ENCODE measurements around the gene SIM2. TPM values are rescaled to one million over a fixed set of nuclear protein-coding genes. Genes with fewer than 3 reads are reported as not detected.

SIM2 gene
- total and polyA plus RNA-seq, 7 experiments from 2014 or later = 0.12 TPM; not detected in 6

DNA sequence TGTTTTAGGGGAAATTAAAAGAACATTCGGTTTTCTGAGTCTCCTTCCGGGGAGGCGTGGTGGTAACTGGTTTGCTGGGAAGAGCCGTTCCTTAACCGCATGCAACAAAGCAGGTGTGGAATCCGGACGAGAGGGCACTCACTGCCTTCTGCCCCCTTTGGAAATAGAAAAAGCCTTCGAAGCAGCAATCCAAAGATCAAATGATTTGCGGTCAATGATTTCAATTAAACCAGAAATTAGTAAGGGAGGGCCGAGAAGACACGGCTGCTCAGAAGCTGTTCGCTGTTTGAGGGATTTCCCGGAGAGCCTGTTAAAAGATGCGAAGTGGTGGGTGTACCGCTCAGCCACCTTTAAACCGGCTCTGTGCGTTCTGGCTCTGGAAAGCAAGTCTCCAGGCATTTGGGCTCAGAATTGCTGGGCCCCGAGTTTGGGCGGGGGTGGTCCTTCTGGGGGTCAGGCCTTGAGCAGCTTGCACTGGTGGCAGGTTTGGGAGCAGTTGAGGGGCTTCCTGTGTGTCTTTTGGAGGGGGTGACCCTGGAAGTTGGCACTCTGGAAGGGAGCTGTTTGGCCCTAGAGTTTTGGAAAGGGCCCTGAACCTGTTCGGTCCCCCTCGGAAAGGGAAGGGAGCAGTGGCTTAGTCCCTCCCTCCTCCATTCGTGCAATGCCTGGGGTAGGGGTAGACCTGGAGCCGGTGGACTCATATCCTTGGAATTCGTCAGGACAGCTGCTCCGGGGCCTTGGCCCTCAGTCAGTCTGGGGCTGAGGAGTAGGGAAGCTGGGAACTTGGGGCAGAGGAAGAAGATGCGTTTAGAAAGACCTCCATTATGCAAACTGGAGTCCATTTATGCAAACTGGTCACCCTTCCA, 3.1 kb downstream of the SIM2 start:
- Mint-ChIP-seq H3K27ac (peak overlapping the region in 1 of 9 donors; percentile 33), H3K4me3 (peak overlapping the region; percentile 17 to 81 (median 64)), H3K27me3 (peaks cover 52 to 77% (median 64%) of the 10 kb centered on the region in 5 donors), H3K4me1 (peaks cover 18 to 54% (median 45%) of the 10 kb centered on the region in 7 donors), H3K36me3 (peaks cover 0 to 5% (median 0%) of the 10 kb centered on the region in 5 donors), H3K9me3 (peaks cover 0 to 3% (median 0%) of the 10 kb centered on the region in 11 donors)
- no peak for ATAC-seq
- Histone ChIP-seq H3K27me3 (ENCODE audit: control insufficient read depth in 2 of 2, insufficient read depth in 2 of 2, low read length in 2 of 2) (peaks cover 0 to 42% of the 10 kb centered on the region in 2 donors), H3K4me1 (ENCODE audit: control insufficient read depth in 2 of 2, insufficient read depth in 2 of 2, low read length in 2 of 2) (peaks cover 0 to 17% of the 10 kb centered on the region in 2 donors), H3K27ac (ENCODE audit: low read depth, low read length) (no peak overlapping the region), H3K36me3 (ENCODE audit: control insufficient read depth in 2 of 3, insufficient read depth in 3 of 3, low read length in 3 of 3) (no peaks in the 10 kb centered on the region), H3K9me3 (ENCODE audit: control insufficient read depth in 2 of 3, low read length in 3 of 3) (no peaks in the 10 kb centered on the region), H3K4me3 (ENCODE audit: low read length) (no peak overlapping the region)
- CTCF ChIA-PET = no interaction called here
- intact Hi-C loops (cut with micrococcal nuclease) = no loop called here
- no peak for DNase-seq
- POLR2A ChIA-PET = no interaction called here

DNA sequence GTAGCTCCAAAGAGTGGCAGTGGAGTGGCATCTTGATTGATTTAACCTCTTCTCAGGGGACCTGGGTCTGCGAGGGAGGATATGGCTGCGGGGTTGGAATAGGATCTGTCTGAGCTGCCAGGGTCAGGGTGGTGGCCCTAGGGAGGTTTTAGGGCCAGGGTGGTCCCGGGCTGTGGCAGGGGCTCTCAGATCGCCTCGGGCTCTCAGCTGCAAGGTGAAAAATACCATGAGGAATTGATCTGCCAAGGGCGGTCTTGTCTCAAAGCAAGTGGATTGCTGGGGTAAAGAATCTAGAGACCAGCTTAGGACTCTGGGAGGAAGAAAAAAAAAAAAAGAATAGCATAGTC, 3.7 kb downstream of the SIM2 start:
- no peaks in the 10 kb centered on the region for H3K36me3 ChIP-seq (ENCODE audit: control insufficient read depth in 2 of 3, insufficient read depth in 3 of 3, low read length in 3 of 3)
- H3K36me3 Mint-ChIP-seq = peaks cover 0 to 5% (median 0%) of the 10 kb centered on the region in 5 donors
- peaks cover 0 to 22% of the 10 kb centered on the region in 2 donors for H3K4me1 ChIP-seq (ENCODE audit: control insufficient read depth in 2 of 2, insufficient read depth in 2 of 2, low read length in 2 of 2)
- H3K27ac Mint-ChIP-seq = no peak overlapping the region
- no peak for DNase-seq
- peaks cover 0 to 44% of the 10 kb centered on the region in 2 donors for H3K27me3 ChIP-seq (ENCODE audit: control insufficient read depth in 2 of 2, insufficient read depth in 2 of 2, low read length in 2 of 2)
- H3K27me3 Mint-ChIP-seq = peaks cover 55 to 76% (median 69%) of the 10 kb centered on the region in 5 donors
- H3K4me1 Mint-ChIP-seq = peaks cover 18 to 56% (median 49%) of the 10 kb centered on the region in 7 donors
- ATAC-seq = no peak
- peaks cover 0 to 3% (median 0%) of the 10 kb centered on the region in 11 donors for H3K9me3 Mint-ChIP-seq
- no peak overlapping the region for H3K27ac ChIP-seq (ENCODE audit: low read depth, low read length)
- intact Hi-C loops (cut with micrococcal nuclease) = no loop called here
- CTCF ChIA-PET = no interaction called here
- peak overlapping the region in 6 of 10 donors; percentile 16 to 81 (median 37) for H3K4me3 Mint-ChIP-seq
- H3K9me3 ChIP-seq (ENCODE audit: control insufficient read depth in 2 of 3, low read length in 3 of 3) = no peaks in the 10 kb centered on the region
- POLR2A ChIA-PET = no interaction called here
- no peak overlapping the region for H3K4me3 ChIP-seq (ENCODE audit: low read length)

DNA sequence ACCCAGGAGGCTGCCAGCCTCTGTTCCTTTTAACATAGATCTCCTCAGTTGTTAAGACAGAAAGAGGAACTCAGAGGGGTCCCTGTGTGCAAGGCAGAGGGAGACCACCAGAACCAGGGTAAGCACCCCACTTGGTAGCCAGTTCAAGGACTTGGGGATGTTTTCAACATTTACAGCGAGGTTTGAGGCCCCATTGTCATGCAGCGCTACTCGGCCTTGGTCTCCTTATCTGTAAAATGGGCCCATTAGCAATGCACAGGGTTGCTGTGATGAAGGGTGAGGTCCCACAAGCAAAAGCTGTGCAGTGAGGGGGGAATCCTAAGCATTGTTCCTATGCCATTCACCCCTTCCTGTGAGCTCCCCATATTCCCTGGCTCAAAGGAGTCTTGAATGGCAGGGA, 4.2 kb downstream of the SIM2 start:
- H3K36me3 ChIP-seq (ENCODE audit: control insufficient read depth in 2 of 3, insufficient read depth in 3 of 3, low read length in 3 of 3) = no peaks in the 10 kb centered on the region
- H3K4me3 Mint-ChIP-seq = peak overlapping the region in 1 of 10 donors; percentile 16
- peaks cover 0 to 24% of the 10 kb centered on the region in 2 donors for H3K4me1 ChIP-seq (ENCODE audit: control insufficient read depth in 2 of 2, insufficient read depth in 2 of 2, low read length in 2 of 2)
- H3K4me1 Mint-ChIP-seq = peaks cover 18 to 57% (median 49%) of the 10 kb centered on the region in 7 donors
- ChIA-PET CTCF (no interaction called here), POLR2A (no interaction called here)
- H3K27me3 ChIP-seq (ENCODE audit: control insufficient read depth in 2 of 2, insufficient read depth in 2 of 2, low read length in 2 of 2) = peaks cover 0 to 39% of the 10 kb centered on the region in 2 donors
- no peaks in the 10 kb centered on the region for H3K9me3 ChIP-seq (ENCODE audit: control insufficient read depth in 2 of 3, low read length in 3 of 3)
- peak overlapping the region in 1 of 9 donors; percentile 38 for H3K27ac Mint-ChIP-seq
- intact Hi-C loops (cut with micrococcal nuclease) = no loop called here
- peaks cover 0 to 3% (median 0%) of the 10 kb centered on the region in 11 donors for H3K9me3 Mint-ChIP-seq
- H3K36me3 Mint-ChIP-seq = peaks cover 0 to 5% (median 0%) of the 10 kb centered on the region in 5 donors
- H3K27me3 Mint-ChIP-seq = peaks cover 55 to 74% (median 69%) of the 10 kb centered on the region in 5 donors
- H3K4me3 ChIP-seq (ENCODE audit: low read length) = no peak overlapping the region
- H3K27ac ChIP-seq (ENCODE audit: low read depth, low read length) = no peak overlapping the region
- ATAC-seq (no peak), DNase-seq (no peak)

DNA sequence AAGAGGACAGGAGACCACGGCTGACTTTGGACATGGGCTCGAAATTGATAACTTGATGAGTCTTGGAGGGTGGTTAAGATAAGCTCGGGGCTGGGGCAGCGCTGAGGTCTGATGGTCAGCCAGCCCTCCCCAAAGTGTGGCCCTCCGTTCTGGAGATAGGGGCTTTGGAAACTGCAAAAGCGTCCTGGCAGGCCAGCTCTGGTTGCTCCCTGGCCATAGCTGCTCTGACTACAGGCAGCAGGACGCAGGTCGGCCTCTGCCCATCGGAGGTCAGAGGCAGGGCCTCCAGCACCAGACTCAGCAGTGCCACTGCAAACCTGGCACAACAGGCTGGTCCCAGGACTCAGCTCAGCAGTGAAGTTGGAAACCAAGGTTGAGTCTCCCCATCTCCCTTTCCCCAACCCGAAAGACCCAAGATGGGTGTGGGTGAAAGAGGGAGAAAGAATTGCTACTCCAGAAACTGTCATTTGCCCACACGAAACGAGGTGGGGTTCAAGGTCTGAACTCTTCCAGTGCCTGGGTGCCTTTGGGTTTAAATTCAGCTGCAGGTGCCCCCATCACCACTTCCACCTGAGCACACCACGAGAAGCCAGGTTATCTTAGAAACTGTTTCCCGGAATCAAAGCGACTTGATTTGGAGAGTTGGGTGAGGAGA, 4.8 kb downstream of the SIM2 start:
- H3K36me3 Mint-ChIP-seq = peaks cover 0 to 5% (median 0%) of the 10 kb centered on the region in 5 donors
- CTCF ChIA-PET = no interaction called here
- H3K27ac Mint-ChIP-seq = peak overlapping the region in 1 of 9 donors; percentile 66
- Histone ChIP-seq H3K36me3 (ENCODE audit: control insufficient read depth in 2 of 3, insufficient read depth in 3 of 3, low read length in 3 of 3) (no peaks in the 10 kb centered on the region), H3K27me3 (ENCODE audit: control insufficient read depth in 2 of 2, insufficient read depth in 2 of 2, low read length in 2 of 2) (peaks cover 0 to 43% of the 10 kb centered on the region in 2 donors), H3K4me1 (ENCODE audit: control insufficient read depth in 2 of 2, insufficient read depth in 2 of 2, low read length in 2 of 2) (peaks cover 0 to 30% of the 10 kb centered on the region in 2 donors), H3K27ac (ENCODE audit: low read depth, low read length) (no peak overlapping the region), H3K4me3 (ENCODE audit: low read length) (no peak overlapping the region), H3K9me3 (ENCODE audit: control insufficient read depth in 2 of 3, low read length in 3 of 3) (no peaks in the 10 kb centered on the region)
- POLR2A ChIA-PET = no interaction called here
- H3K27me3 Mint-ChIP-seq = peaks cover 61 to 78% (median 75%) of the 10 kb centered on the region in 5 donors
- H3K4me3 Mint-ChIP-seq = peak overlapping the region in 6 of 10 donors; percentile 0 to 82 (median 45)
- H3K4me1 Mint-ChIP-seq = peaks cover 18 to 63% (median 55%) of the 10 kb centered on the region in 7 donors
- no peak for DNase-seq
- intact Hi-C loops (cut with micrococcal nuclease) = no loop called here
- ATAC-seq = no peak
- peaks cover 0 to 3% (median 0%) of the 10 kb centered on the region in 11 donors for H3K9me3 Mint-ChIP-seq

DNA sequence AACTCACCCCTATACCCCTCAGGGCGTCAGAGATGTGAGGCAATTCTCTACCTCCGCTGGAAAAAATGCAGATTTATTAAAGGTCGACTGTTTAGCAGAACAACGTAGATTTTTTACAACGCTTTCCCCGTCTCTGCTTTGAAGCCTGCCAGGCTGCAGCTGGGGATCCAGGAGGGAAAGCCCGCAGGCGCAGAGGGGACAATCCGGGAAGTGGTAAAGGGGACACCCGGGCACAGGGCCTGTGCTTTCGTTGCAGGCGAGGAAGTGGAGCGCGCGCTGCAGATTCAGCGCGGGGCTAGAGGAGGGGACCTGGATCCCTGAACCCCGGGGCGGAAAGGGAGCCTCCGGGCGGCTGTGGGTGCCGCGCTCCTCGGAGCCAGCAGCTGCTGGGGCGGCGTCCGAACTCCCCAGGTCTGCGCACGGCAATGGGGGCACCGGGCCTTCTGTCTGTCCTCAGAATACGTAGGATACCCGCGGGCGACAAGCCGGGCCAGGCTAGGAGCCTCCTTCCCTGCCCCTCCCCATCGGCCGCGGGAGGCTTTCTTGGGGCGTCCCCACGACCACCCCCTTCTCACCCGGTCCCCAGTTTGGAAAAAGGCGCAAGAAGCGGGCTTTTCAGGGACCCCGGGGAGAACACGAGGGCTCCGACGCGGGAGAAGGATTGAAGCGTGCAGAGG, 5.5 kb downstream of the SIM2 start:
- Histone ChIP-seq H3K9me3 (ENCODE audit: control insufficient read depth in 2 of 3, low read length in 3 of 3) (no peaks in the 10 kb centered on the region), H3K4me3 (ENCODE audit: low read length) (no peak overlapping the region), H3K27me3 (ENCODE audit: control insufficient read depth in 2 of 2, insufficient read depth in 2 of 2, low read length in 2 of 2) (peaks cover 0 to 43% of the 10 kb centered on the region in 2 donors), H3K27ac (ENCODE audit: low read depth, low read length) (no peak overlapping the region), H3K4me1 (ENCODE audit: control insufficient read depth in 2 of 2, insufficient read depth in 2 of 2, low read length in 2 of 2) (peaks cover 0 to 31% of the 10 kb centered on the region in 2 donors), H3K36me3 (ENCODE audit: control insufficient read depth in 2 of 3, insufficient read depth in 3 of 3, low read length in 3 of 3) (no peaks in the 10 kb centered on the region)
- H3K27me3 Mint-ChIP-seq = peaks cover 63 to 79% (median 77%) of the 10 kb centered on the region in 5 donors
- peak overlapping the region in 1 of 9 donors; percentile 66 for H3K27ac Mint-ChIP-seq
- peak overlapping the region in 6 of 10 donors; percentile 0 to 82 (median 45) for H3K4me3 Mint-ChIP-seq
- intact Hi-C loops (cut with micrococcal nuclease) = no loop called here
- DNase-seq (no peak), ATAC-seq (no peak)
- CTCF ChIA-PET = no interaction called here
- peaks cover 0 to 3% (median 0%) of the 10 kb centered on the region in 11 donors for H3K9me3 Mint-ChIP-seq
- peaks cover 0 to 5% (median 0%) of the 10 kb centered on the region in 5 donors for H3K36me3 Mint-ChIP-seq
- peaks cover 18 to 65% (median 57%) of the 10 kb centered on the region in 7 donors for H3K4me1 Mint-ChIP-seq
- POLR2A ChIA-PET = no interaction called here

DNA sequence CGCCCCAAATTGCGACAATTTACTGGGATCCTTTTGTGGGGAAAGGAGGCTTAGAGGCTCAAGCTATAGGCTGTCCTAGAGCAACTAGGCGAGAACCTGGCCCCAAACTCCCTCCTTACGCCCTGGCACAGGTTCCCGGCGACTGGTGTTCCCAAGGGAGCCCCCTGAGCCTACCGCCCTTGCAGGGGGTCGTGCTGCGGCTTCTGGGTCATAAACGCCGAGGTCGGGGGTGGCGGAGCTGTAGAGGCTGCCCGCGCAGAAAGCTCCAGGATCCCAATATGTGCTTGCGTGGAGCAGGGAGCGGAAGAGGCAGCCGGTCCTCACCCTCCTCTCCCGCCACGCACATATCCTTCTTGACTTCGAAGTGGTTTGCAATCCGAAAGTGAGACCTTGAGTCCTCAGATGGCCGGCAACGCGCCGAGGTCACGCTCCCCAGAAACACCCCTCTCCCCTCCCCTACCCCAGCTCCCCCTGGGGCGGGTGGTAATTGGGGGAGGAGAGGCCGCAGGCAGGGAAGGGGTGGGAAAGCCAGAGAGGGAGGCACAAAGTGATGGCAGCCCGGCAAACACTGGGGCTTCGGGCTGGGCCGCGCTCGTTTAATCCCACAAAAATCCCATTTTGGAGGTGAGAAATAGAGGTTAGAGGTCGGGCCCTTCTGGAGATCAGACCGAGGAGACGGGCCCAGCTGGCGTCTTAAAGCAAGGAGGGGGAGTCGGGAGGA, 6.2 kb downstream of the SIM2 start:
- H3K4me3 Mint-ChIP-seq = peak overlapping the region in 7 of 10 donors; percentile 29 to 84 (median 73)
- H3K4me1 ChIP-seq (ENCODE audit: control insufficient read depth in 2 of 2, insufficient read depth in 2 of 2, low read length in 2 of 2) = peaks cover 0 to 31% of the 10 kb centered on the region in 2 donors
- ChIA-PET POLR2A (interaction anchor here (0.7 kb wide), 1 partner anchor 9 kb away, joined by 3 read pairs; no protein-coding TSS in a partner anchor), CTCF (no interaction called here)
- intact Hi-C loops (cut with micrococcal nuclease) = no loop called here
- peaks cover 0 to 5% (median 0%) of the 10 kb centered on the region in 5 donors for H3K36me3 Mint-ChIP-seq
- peaks cover 16 to 68% (median 60%) of the 10 kb centered on the region in 7 donors for H3K4me1 Mint-ChIP-seq
- H3K27ac ChIP-seq (ENCODE audit: low read depth, low read length) = no peak overlapping the region
- no peak overlapping the region for H3K4me3 ChIP-seq (ENCODE audit: low read length)
- H3K9me3 Mint-ChIP-seq = peaks cover 0 to 3% (median 0%) of the 10 kb centered on the region in 11 donors
- DNase-seq (no peak), ATAC-seq (no peak)
- peaks cover 0 to 38% of the 10 kb centered on the region in 2 donors for H3K27me3 ChIP-seq (ENCODE audit: control insufficient read depth in 2 of 2, insufficient read depth in 2 of 2, low read length in 2 of 2)
- H3K36me3 ChIP-seq (ENCODE audit: control insufficient read depth in 2 of 3, insufficient read depth in 3 of 3, low read length in 3 of 3) = no peaks in the 10 kb centered on the region
- H3K27me3 Mint-ChIP-seq = peaks cover 67 to 85% (median 80%) of the 10 kb centered on the region in 5 donors
- no peaks in the 10 kb centered on the region for H3K9me3 ChIP-seq (ENCODE audit: control insufficient read depth in 2 of 3, low read length in 3 of 3)
- no peak overlapping the region for H3K27ac Mint-ChIP-seq
